Right ventricle myocardium inferior (tissue), 1 donor: ENCODE data around the gene FITM2. TPM values are rescaled to one million over a fixed set of nuclear protein-coding genes. Genes with fewer than 3 reads are reported as not detected.
A peak's percentile ranks its signal among the peaks of the same experiment; 100 is the strongest.
"Not testable (repeated sequence)": the region's sequence is repeated elsewhere in the genome, so short reads cannot be mapped to it uniquely, and the experiment has no call there.

Experiments used
- ATAC-seq: fragments of 200-7000 bp; cut with Tn5 transposase; one replicate; pipeline ENCODE4 v1.9.1; 2020; ENCODE audit warnings: mild to moderate bottlenecking, moderate library complexity
- DNase-seq: peaks from one replicate; pipeline ENCODE4 v3.0.0; 2021; ENCODE audit errors: missing footprints
- intact Hi-C: fragments of 100-400 bp; cut with DNase I; formaldehyde crosslinking; loops from one replicate; pipeline ENCODE4 v1.11.0; 2022
- total RNA-seq: library from RNA; stranded (reverse); fragmentation: NEBNext Ultra II Directional; extraction: Animal tissue kit (Norgen Biotek cat#: 25700); gene quantifications from one replicate; pipeline ENCODE4 v1.2.1, GENCODE V29; 2021
- donor health status: DM: no; HTN: yes; CAD: no; lungs with severe emphysema.

The FITM2 gene
- total RNA-seq, 1 donor from 2014 or later: 149 TPM

DNA sequence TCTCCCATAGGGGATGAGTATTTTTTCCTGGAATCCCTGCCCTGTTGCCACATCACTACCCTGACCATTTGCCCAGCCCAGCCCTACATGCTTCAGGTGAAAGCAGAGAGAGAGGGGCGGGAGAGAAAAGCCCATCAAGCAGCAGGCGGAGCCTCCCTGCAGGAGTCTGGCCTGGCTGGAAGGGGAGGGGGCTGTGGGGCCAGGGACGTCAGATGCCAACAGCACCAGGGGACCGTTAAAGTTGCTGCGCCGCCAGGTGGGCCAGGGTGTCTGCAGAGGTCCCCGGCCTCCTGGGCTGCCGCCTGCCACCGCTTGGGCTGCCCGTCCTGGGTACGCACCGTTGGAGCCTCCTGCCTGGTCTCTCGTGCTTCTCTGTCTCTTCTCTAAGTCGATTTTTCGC, 25.1 kb upstream of the FITM2 start:
- intact Hi-C loops: no loop called here
- DNase-seq (no peak), ATAC-seq (no peak)

DNA sequence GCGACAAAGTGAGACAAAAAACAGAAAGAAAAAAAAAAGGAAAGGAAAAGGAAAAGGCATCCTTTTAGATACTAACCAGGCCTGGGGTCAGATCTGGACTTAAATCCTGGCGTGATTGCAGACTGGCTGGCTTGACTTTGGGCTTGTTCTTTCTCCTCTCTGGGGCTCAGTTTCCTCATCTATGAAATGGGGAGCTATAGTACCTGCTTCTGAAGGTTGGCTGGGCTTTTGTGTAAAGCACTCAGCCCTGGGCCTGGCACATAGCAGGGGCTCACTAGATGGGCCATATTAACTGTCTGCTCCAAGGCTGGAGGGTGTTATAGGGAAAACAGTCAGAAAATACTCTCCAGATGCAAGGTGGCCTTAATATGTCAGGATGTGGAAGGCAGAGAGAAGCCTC, 24.7 kb upstream of the FITM2 start:
- DNase-seq (no peak), ATAC-seq (no peak)
- intact Hi-C loops: no loop called here

DNA sequence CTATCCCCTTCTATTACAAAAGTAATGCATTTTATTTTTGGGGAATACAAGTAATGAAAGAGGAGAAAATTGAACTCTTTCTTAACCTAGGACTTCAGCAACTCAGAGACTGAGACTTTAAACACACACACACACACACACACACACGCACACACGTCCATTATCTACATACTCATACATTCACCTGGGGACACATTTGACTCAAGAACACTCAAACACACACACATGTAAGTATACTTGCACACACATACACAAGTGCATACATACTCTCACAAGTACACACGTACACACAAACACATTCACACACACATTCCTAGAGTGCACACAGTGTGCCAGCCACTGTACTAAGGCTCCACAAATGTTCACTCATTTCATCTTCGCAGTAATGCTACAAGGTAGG, 23.7 kb upstream of the FITM2 start:
- no peak for ATAC-seq
- intact Hi-C loops: no loop called here

GRCh38 chr20:44334306-44334705, 23.3 kb upstream of the FITM2 start:
- no peak for DNase-seq
- ATAC-seq: no peak
- intact Hi-C loops: no loop called here

More for the DNA sequence above, 23.7 kb upstream of the FITM2 start:
- no peak for DNase-seq

DNA sequence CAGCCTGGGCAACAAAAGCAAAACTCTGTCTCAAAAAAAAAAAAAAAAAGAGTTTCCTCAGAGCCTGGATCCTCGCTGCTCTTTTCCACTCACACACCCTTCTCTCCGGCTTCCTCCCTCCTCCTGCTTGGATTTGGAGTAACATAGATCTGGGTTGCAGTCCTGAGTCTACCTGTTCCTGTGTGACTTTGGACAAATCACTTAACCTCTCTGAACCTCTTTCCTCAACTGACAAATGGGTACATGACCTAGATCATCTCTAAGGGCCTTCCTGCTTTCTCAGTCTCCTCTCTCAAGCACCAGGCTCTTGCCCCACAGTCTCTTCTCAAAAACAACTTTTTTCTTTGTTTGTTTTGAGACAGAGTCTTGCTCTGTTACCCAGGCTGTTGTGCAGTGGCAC, 20.2 kb upstream of the FITM2 start:
- ATAC-seq (no peak), DNase-seq (no peak)
- intact Hi-C loops: no loop called here

GRCh38 chr20:44328428-44328827, 17.4 kb upstream of the FITM2 start:
- intact Hi-C loops: no loop called here
- DNase-seq: no peak
- no peak for ATAC-seq

- DNase-seq, intact Hi-C loops, ATAC-seq: not testable (repeated sequence)
These were observed 16.7 kb upstream of the FITM2 start for GRCh38 chr20:44327748-44328147.

DNA sequence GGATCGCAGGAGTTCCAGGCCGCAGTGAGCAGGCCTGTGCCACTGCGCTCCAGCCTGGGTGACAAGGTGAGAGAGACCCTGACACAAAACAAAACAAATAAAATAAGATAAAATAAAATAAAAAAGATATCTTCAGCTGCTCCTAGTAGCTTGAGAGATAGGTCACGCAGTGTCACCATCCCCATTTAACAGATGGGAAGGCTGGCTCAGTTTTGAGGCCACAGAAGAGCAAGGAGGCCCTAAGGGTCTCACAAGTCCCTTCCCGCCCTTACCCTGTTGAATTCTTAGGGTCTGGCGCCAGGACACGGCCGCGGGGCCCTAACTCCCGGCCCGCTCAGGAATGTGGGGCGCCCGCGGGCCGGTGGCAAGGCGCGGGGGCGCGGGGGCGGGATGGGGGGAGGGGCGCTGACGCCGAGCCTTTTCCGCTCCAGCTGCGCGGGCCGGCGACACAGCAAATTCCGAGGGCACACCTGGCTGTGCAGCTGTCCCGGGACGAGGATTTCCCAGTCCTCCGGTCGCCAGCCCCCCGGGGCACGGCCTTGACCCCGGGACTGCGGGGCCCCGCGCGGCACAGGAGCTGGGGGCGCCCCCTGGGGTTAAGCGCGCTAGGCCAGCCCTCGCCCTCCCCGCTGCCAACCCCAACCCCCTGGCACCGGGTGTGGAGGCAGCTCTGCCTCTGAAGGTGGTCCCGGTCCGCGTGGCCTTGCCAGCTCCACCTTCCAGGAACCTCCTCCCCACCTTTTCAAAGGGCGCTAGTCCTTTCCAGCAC, 15.6 kb upstream of the FITM2 start:
- DNase-seq (no peak), ATAC-seq (peak; percentile 28)
- intact Hi-C loops: no loop called here

GRCh38 chr20:44324343-44324742, 13.3 kb upstream of the FITM2 start:
- DNase-seq (no peak), ATAC-seq (no peak)
- intact Hi-C loops: no loop called here

DNA sequence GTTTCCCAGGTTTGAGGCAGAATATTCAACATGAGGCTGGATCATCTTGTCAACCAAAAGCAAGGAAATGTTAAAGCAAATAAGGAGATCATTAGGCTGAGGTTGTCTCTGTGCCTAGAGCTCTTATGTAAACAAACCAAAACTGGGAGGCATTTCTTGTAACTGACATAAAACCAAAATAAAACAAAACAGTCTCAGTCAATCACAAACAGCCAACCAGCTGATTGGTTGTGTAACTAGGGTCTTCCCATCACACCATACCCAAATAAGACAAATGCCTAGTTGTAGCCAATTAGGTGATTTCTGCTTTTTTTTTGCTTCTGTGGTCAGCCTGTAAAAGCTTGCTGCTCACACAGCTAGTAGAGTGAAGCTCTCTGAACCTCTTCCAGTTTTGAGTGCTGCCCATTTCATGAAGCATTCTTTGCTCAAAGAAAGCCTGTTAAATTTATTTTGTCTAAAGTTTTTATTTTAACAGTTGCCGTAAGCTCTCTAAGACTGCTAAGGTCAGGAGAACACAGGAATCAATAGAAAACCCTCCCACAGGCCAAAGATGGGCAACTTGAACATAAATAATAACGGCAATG, 8.9 kb upstream of the FITM2 start:
- intact Hi-C loops: loop anchor here (10.0 kb wide), 1 partner anchor 145 kb away; no protein-coding TSS in a partner anchor
- ATAC-seq: no peak

DNA sequence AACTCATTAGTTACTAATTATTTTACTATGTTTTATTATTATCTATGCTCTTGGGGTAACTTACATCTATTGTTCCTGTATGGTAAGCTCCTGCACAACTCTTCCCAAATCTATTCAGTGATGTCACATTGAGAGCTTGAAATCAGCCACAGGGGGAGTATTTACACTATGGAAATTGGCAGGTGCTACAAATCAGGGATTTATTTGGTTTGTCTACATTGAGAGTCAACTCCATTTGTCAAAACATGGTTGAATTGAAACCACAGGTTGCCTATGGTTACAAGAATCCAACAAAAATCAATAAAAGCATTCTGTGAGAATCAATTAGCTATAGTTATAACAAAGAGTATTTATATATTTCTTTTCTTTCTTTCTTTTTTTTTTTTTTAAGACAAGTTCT, 3.9 kb upstream of the FITM2 start:
- DNase-seq (no peak), ATAC-seq (no peak)
- intact Hi-C loops: loop anchor here (5.0 to 10.0 kb wide), 2 partner anchors 72 to 150 kb away; no protein-coding TSS in a partner anchor

More for the DNA sequence above, 8.9 kb upstream of the FITM2 start:
- no peak for DNase-seq

- ATAC-seq (peak; percentile 67), DNase-seq (no peak)
- intact Hi-C loops: loop anchor here (5.0 to 10.0 kb wide), 3 partner anchors 77 to 195 kb away; no protein-coding TSS in a partner anchor
These were observed 989 bp downstream of the FITM2 start for GRCh38 chr20:44309763-44310663.

DNA sequence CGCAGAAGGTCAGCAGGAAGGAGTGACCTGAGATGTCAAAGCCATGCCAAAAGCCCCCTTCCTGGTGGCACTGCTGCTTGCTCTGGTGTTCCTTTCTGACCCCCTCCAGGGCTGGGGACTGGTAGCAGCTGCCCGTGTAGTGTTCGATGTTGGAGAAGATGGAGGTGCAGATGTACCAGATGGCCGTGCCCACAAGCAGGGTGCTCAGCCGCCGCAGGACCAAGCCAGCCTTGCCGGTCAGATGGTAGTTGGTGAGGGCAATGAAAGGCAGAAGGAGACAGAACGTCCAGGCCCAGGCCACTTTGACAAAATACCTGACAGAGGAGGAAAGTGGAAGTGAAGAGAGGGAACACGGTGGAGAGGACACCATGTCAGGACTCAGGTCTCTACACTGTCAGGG, 4.1 kb downstream of the FITM2 start:
- ATAC-seq (no peak), DNase-seq (no peak)
- intact Hi-C loops: loop anchor here (10.0 kb wide), 1 partner anchor 192 kb away; no protein-coding TSS in a partner anchor

DNA sequence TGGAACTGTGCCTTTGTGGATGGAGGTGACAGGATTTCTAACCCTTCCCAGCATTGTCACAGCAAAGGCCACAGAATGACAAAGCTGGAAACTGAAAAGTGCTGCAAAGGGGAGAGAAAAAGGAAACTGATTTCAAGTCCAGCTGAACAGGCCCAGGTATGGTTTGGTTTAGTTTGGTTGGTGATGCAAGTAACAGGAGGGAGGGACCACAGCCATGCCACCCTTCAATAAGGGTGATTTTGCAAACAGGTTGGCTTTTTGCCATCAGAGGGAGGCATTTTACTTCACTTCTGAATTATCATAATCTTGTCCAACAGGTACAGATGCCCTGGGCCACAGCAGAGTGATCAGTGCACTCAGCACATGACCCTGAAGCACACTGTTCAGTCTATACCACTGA, 6.6 kb downstream of the FITM2 start:
- ATAC-seq (no peak), DNase-seq (no peak)
- intact Hi-C loops: loop anchor here (10.0 kb wide), 1 partner anchor 190 kb away; no protein-coding TSS in a partner anchor

- intact Hi-C loops: loop anchor here (10.0 kb wide), 1 partner anchor 188 kb away; no protein-coding TSS in a partner anchor
- no peak for ATAC-seq
- DNase-seq: no peak
These were observed 8.3 kb downstream of the FITM2 start for GRCh38 chr20:44302736-44303135.

DNA sequence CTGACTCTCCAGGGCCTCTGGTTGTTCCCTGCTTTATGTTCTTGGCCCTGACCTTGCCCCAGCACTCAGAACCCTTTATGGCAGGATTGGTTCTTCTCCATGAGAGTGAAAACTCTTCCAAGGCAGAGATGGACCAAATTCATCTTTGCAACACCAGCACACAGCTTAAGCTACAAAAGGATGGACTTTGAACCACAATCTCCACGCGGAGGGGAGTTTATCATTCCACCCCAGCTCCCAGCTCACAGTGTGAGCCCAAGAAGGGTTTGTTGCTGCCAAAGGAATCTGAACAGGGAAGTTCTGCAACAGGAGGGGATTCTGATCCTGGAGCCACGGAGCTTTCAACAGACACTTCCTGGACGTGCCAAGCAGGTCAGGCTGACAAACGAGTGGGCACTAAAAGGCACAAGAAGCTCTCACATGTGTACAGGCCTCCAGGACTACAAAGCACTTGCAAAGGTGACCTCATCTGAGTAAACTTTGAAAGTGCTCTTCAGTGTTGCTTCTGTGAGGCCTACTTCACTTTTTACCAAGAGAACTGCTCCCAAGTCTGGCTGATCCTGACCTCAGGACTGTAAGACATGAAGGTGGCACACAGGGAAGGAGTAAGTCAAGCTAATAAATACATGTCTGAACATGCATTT, 8.9 kb downstream of the FITM2 start:
- DNase-seq: no peak
- intact Hi-C loops: loop anchor here (10.0 kb wide), 1 partner anchor 187 kb away; no protein-coding TSS in a partner anchor
- ATAC-seq: peak; percentile 76

DNA sequence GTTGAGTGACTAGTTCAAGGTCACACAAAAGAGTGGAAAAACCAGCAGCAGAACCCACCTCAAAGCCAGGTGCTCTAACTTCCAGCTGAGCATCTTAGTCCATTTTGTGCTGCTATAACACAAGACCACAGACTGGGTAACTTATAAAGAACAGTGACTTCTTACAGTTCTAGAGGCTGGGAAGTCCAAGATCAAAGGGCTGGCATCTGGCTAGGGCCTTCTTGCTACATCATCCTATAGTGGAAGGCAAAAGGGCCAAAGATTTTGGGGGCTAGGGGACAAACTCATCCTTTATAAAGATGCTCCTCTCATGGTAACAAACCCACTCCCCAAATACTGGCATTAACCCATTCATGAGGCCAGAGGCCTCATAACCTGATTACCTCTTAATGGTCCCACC, 9.7 kb downstream of the FITM2 start:
- ATAC-seq (no peak), DNase-seq (no peak)
- intact Hi-C loops: loop anchor here (10.0 kb wide), 1 partner anchor 186 kb away; no protein-coding TSS in a partner anchor

DNA sequence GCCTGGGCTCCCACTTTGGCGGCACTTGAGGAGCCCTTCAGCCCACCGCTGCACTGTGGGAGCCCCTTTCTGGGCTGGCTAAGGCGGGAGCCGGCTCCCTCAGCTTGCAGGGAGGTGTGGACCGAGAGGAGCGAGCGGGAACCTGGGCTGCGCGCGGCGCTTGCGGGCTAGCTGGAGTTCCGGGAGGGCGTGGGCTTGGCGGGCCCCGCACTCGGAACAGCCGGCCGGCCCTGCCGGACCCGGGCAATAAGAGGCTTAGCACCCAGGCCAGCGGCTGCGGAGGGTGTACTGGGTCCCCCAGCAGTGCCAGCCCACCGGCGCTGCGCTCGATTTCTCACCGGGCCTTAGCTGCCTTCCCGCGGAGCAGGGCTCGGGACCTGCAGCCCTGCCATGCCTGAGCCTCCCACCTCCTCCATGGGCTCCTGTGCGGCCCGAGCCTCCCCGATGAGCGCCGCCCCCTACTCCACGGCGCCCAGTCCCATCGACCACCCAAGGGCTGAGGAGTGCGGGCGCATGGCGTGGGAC, 11.9 kb downstream of the FITM2 start:
- DNase-seq, intact Hi-C loops, ATAC-seq: not testable (repeated sequence)
